ENCODE data around the gene CNOT4.

CNOT4 gene

DNA sequence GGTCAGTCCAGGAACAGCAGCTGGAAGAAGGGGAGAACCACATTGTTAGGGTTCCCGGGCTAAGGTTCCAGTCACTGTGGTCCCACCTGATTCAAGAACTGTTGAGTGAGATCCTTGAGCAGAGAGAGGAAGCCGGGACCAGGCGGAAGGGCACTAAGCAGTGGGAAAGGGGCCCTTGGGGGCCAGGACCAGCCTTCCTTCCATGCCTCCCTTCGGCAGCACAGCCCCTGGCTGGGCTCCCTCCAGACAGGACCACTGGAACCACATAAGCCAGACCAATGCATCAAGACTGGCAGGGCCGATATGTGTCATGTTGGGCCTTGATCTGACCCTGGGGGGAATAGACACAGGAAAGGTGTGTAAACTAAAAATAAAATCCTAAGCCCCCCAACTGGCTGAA is 172.4 kb downstream of the CNOT4 start:
- no peak overlapping the region for H3K27ac ChIP-seq
- no peak for DNase-seq
- no peaks in the 10 kb centered on the region for H3K9me3 ChIP-seq (ENCODE audit: severe bottlenecking)
- H3K36me3 ChIP-seq, result no peaks in the 10 kb centered on the region
- TF ChIP-seq, protein P1, sequence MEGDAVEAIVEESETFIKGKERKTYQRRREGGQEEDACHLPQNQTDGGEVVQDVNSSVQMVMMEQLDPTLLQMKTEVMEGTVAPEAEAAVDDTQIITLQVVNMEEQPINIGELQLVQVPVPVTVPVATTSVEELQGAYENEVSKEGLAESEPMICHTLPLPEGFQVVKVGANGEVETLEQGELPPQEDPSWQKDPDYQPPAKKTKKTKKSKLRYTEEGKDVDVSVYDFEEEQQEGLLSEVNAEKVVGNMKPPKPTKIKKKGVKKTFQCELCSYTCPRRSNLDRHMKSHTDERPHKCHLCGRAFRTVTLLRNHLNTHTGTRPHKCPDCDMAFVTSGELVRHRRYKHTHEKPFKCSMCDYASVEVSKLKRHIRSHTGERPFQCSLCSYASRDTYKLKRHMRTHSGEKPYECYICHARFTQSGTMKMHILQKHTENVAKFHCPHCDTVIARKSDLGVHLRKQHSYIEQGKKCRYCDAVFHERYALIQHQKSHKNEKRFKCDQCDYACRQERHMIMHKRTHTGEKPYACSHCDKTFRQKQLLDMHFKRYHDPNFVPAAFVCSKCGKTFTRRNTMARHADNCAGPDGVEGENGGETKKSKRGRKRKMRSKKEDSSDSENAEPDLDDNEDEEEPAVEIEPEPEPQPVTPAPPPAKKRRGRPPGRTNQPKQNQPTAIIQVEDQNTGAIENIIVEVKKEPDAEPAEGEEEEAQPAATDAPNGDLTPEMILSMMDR (IDR thresholded peaks at IDR 0.05; ENCODE audit: low read depth, low read length), result no peak
- H3K4me3 ChIP-seq (ENCODE audit: low read depth, low read length), result no peak overlapping the region
- no peaks in the 10 kb centered on the region for H3K27me3 ChIP-seq (ENCODE audit: insufficient read depth, low read depth, severe bottlenecking)

DNA sequence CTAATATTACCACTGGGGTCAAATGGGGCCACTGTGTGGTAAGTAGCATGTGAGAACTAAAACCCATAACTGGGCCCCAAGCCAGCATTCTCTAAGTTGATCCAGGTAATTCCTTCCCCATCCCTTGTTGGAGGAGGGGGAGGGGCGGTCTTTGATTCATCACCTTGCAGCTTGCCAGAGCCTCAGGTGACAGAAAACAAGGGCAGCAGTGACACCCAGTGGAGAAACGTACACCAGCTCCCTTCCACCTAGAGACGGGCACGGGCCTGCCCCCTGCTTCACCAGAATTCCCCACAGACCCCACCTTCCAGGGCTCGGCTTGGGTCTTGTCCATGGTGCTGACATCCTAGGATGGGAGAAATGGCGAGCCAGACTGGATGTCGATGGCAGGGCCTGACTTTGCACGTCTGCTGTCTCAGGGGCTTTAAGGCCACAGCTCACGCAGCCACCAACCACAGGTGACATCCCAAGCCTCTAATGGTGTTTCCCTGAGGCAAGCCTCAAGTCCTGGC is 174.2 kb downstream of the CNOT4 start:
- Histone ChIP-seq H3K27me3 (ENCODE audit: insufficient read depth, low read depth, severe bottlenecking) (no peaks in the 10 kb centered on the region), H3K27ac (no peak overlapping the region)

DNA sequence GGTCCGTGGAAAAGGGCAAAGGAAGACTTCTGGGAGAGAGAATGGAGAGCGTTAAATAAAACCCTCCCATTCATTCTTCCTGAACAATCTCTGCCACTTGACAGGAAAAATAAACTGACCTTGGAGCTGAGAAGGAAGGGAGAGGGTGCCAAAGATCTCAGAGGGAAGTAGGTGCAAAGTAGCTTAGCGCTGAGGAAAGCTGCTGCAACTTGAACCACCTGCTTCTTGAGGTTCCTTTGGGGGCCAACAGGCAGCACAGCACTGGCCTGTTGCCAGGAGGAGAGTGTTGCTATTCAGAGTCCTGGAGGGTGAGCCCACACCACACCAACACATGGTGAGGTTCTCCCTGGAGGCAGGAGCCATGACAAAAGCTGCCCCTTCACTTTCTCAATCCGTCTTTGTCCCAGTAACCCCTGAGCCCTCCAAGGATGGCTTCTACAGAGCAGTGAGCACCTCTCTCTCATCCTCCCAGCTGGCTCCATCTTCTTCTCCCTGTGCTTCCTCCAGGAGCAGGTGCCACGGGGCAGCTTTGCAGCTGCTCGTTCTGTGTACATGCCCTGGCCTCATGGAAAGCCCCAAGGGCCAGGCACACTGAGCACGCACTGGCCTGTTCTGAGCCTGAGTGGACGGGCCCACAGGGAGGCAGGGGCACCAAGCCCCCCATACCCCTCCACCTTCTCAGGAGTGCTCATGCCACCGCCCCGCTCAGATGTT is 174.9 kb downstream of the CNOT4 start:
- Histone ChIP-seq H3K27ac (no peak overlapping the region), H3K27me3 (ENCODE audit: insufficient read depth, low read depth, severe bottlenecking) (no peaks in the 10 kb centered on the region), H3K36me3 (no peaks in the 10 kb centered on the region), H3K9me3 (ENCODE audit: severe bottlenecking) (no peaks in the 10 kb centered on the region), H3K4me3 (ENCODE audit: low read depth, low read length) (no peak overlapping the region)
- TF ChIP-seq, protein P1 (IDR thresholded peaks at IDR 0.05; ENCODE audit: low read depth, low read length), result no peak
- peak; percentile 33 for DNase-seq

More for the DNA sequence above, 174.2 kb downstream of the CNOT4 start:
- Histone ChIP-seq H3K36me3 (no peaks in the 10 kb centered on the region), H3K9me3 (ENCODE audit: severe bottlenecking) (no peaks in the 10 kb centered on the region), H3K4me3 (ENCODE audit: low read depth, low read length) (no peak overlapping the region)
- TF ChIP-seq, protein P1 (IDR thresholded peaks at IDR 0.05; ENCODE audit: low read depth, low read length), result peak; percentile 89
- peak; percentile 98 for DNase-seq

DNA sequence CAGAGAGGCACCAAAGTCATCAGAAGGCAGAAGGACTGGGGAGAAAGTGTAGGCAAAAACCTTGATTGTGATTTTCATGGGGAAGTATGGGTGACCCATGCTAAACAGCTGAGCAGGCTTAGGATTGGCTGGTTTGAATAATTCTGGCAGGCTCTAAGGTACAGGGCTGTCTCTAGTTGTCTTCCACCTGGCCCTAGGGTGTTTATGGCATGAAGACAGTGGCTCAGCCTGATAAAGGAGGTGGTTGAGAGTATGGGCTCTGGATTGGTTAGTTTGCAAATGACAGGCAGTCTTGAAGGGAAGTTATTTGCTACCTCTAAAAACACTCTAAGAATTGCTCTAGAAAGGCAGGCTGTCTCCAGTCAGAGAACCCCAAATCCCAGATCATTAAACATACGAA is 176.0 kb downstream of the CNOT4 start:
- Histone ChIP-seq H3K36me3 (no peaks in the 10 kb centered on the region), H3K27ac (no peak overlapping the region), H3K9me3 (ENCODE audit: severe bottlenecking) (no peaks in the 10 kb centered on the region), H3K27me3 (ENCODE audit: insufficient read depth, low read depth, severe bottlenecking) (no peaks in the 10 kb centered on the region), H3K4me3 (ENCODE audit: low read depth, low read length) (no peak overlapping the region)
- TF ChIP-seq, protein P1 (IDR thresholded peaks at IDR 0.05; ENCODE audit: low read depth, low read length), result no peak
- no peak for DNase-seq

DNA sequence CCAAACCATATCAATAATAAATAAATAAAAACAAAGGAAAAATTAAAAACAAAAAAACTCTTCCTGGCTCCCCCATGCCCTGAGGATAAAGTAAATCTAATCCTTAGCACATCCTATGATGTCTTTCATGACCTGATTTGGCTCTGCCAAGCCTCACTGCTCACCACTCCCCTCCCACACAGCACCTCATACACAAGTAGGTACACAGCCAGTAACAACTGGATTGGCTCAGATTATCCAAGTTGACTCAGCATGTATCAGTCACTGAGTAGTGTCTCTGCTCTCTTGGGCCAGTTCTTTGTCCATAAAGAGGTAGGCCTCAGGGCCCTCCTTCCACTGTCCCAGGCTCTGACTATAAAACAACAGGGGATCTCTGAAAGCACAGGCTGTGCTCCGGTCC is 176.7 kb downstream of the CNOT4 start:
- TF ChIP-seq, protein P1 (IDR thresholded peaks at IDR 0.05; ENCODE audit: low read depth, low read length), result no peak
- H3K27ac ChIP-seq, result no peak overlapping the region
- no peaks in the 10 kb centered on the region for H3K9me3 ChIP-seq (ENCODE audit: severe bottlenecking)
- peak; percentile 63 for DNase-seq
- H3K4me3 ChIP-seq (ENCODE audit: low read depth, low read length), result no peak overlapping the region
- H3K36me3 ChIP-seq, result no peaks in the 10 kb centered on the region
- no peaks in the 10 kb centered on the region for H3K27me3 ChIP-seq (ENCODE audit: insufficient read depth, low read depth, severe bottlenecking)

DNA sequence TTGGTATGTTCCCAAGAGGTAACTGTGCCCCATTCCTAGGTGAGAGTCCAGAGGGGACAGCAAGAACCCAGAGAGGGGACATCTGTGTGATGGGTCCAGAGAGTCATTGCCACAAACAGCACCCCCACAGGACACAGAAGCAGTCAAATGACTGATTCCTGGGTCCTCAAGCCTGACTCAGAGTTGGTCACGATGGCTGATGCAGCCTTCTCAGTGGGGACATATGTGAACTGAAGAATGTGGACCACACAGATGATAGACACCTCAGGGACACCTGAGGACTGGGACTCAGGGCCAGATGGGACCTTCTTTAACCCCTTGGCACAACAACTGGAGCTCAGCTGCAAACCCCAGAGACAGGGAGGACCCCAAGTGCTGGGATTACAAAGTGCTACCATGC is 179.8 kb downstream of the CNOT4 start:
- H3K36me3 ChIP-seq, result no peaks in the 10 kb centered on the region
- TF ChIP-seq, protein P1 (IDR thresholded peaks at IDR 0.05; ENCODE audit: low read depth, low read length), result no peak
- DNase-seq, result no peak

More for the DNA sequence above, 179.8 kb downstream of the CNOT4 start:
- H3K4me3 ChIP-seq (ENCODE audit: low read depth, low read length), result no peak overlapping the region
- no peaks in the 10 kb centered on the region for H3K27me3 ChIP-seq (ENCODE audit: insufficient read depth, low read depth, severe bottlenecking)
- no peak overlapping the region for H3K27ac ChIP-seq
- H3K9me3 ChIP-seq (ENCODE audit: severe bottlenecking), result no peaks in the 10 kb centered on the region

Measured in WERI-Rb-1 (cell line).